Measurements from ENCODE around the gene CPSF7. TPM values are rescaled to one million over a fixed set of nuclear protein-coding genes. Genes with fewer than 3 reads are reported as not detected.

CPSF7 gene
- total RNA-seq, 1 donor from 2014 or later, result 124 TPM

GRCh38 chr11:61380884-61381283, 48.9 kb downstream of the CPSF7 start:
- ATAC-seq (ENCODE audit: low read depth) (no peak), DNase-seq (no peak)
- H3K27ac Mint-ChIP-seq, result no peak overlapping the region
- H3K4me3 Mint-ChIP-seq, result no peak overlapping the region
- TF ChIP-seq, protein P1, sequence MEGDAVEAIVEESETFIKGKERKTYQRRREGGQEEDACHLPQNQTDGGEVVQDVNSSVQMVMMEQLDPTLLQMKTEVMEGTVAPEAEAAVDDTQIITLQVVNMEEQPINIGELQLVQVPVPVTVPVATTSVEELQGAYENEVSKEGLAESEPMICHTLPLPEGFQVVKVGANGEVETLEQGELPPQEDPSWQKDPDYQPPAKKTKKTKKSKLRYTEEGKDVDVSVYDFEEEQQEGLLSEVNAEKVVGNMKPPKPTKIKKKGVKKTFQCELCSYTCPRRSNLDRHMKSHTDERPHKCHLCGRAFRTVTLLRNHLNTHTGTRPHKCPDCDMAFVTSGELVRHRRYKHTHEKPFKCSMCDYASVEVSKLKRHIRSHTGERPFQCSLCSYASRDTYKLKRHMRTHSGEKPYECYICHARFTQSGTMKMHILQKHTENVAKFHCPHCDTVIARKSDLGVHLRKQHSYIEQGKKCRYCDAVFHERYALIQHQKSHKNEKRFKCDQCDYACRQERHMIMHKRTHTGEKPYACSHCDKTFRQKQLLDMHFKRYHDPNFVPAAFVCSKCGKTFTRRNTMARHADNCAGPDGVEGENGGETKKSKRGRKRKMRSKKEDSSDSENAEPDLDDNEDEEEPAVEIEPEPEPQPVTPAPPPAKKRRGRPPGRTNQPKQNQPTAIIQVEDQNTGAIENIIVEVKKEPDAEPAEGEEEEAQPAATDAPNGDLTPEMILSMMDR (IDR thresholded peaks at IDR 0.05), result no peak
- ChIA-PET CTCF (interaction anchor here (15.6 kb wide), 1 partner anchor 43 kb away, joined by 561 read pairs; the partner anchor contains the start of genes DDB1 and TKFC), POLR2A (interaction anchor here (1.0 to 7.6 kb wide), 3 partner anchors 21 to 46 kb away, joined by 3 to 120 read pairs (median 109); partner anchors contain the start of genes CYB561A3, DDB1, TKFC and TMEM138)
- peaks cover 15% of the 10 kb centered on the region for H3K36me3 Mint-ChIP-seq (ENCODE audit: low read depth)
- intact Hi-C loops (cut with micrococcal nuclease), result no loop called here
- H3K27me3 Mint-ChIP-seq, result no peaks in the 10 kb centered on the region
- peaks cover 9% of the 10 kb centered on the region for H3K4me1 Mint-ChIP-seq
- H3K9me3 Mint-ChIP-seq, result no peaks in the 10 kb centered on the region

- Mint-ChIP-seq H3K9me3 (no peaks in the 10 kb centered on the region), H3K27me3 (no peaks in the 10 kb centered on the region), H3K36me3 (ENCODE audit: low read depth) (peaks cover 24% of the 10 kb centered on the region), H3K4me1 (no peaks in the 10 kb centered on the region), H3K27ac (no peak overlapping the region), H3K4me3 (no peak overlapping the region)
- POLR2A ChIA-PET, result no interaction called here
- TF ChIP-seq, protein P1 (IDR thresholded peaks at IDR 0.05), result no peak
- DNase-seq (no peak), ATAC-seq (ENCODE audit: low read depth) (no peak)
- CTCF ChIA-PET, result no interaction called here
- intact Hi-C loops (cut with micrococcal nuclease), result no loop called here
Observed at GRCh38 chr11:61378713-61379313, 51.0 kb downstream of the CPSF7 start.

- DNase-seq (no peak), ATAC-seq (ENCODE audit: low read depth) (no peak)
- no peak overlapping the region for H3K27ac Mint-ChIP-seq
- TF ChIP-seq, protein P1 (IDR thresholded peaks at IDR 0.05), result no peak
- ChIA-PET POLR2A (no interaction called here), CTCF (no interaction called here)
- H3K4me1 Mint-ChIP-seq, result no peaks in the 10 kb centered on the region
- H3K4me3 Mint-ChIP-seq, result no peak overlapping the region
- no peaks in the 10 kb centered on the region for H3K9me3 Mint-ChIP-seq
- intact Hi-C loops (cut with micrococcal nuclease), result no loop called here
- peaks cover 26% of the 10 kb centered on the region for H3K36me3 Mint-ChIP-seq (ENCODE audit: low read depth)
- no peaks in the 10 kb centered on the region for H3K27me3 Mint-ChIP-seq
Observed at GRCh38 chr11:61377461-61378160, 52.2 kb downstream of the CPSF7 start.

DNA sequence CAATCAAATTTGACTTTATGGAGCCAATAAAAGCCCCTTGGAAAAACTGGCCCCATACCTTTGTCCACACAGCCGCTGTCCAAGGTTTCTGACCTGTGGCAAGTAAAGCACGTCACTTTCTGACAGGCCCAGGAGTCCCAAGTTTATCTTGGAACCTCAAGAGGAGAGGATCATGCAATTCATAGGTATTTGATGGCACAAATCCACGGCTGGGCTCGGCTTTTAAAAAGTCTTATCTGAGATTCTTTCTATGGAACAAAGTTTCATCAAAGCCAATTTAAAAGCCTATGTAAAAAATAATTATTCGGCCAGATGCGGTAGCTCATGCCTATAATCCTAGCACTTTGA, 54.0 kb downstream of the CPSF7 start:
- TF ChIP-seq, protein P1 (IDR thresholded peaks at IDR 0.05), result no peak
- Mint-ChIP-seq H3K4me1 (no peaks in the 10 kb centered on the region), H3K4me3 (no peak overlapping the region), H3K36me3 (ENCODE audit: low read depth) (peaks cover 32% of the 10 kb centered on the region), H3K9me3 (no peaks in the 10 kb centered on the region), H3K27me3 (no peaks in the 10 kb centered on the region), H3K27ac (no peak overlapping the region)
- DNase-seq (no peak), ATAC-seq (ENCODE audit: low read depth) (no peak)
- intact Hi-C loops (cut with micrococcal nuclease), result no loop called here
- POLR2A ChIA-PET, result interaction anchor here (2.3 kb wide), 1 partner anchor 13 kb away, joined by 6 read pairs; the partner anchor contains the start of genes CYB561A3 and TMEM138
- CTCF ChIA-PET, result interaction anchor here (0.6 kb wide), 1 partner anchor 9 kb away, joined by 3 read pairs; no protein-coding TSS in a partner anchor

All from activated B cell treated with CpG ODN at 0.5 μM for 24 hours (primary cell).